GM10847 (cell line): ENCODE measurements around the gene TEX44.

Experiments used
- POLR2A ChIP-seq: IDR thresholded peaks from 2 replicates; pipeline ENCODE4 v1.6.1; 2011; ENCODE audit not compliant: insufficient read length; ENCODE audit errors: extremely low read depth

Gene TEX44

GRCh38 chr2:231597014-231597611 is 4.4 kb downstream of the TEX44 start:
- no peak for TF ChIP-seq POLR2A

DNA sequence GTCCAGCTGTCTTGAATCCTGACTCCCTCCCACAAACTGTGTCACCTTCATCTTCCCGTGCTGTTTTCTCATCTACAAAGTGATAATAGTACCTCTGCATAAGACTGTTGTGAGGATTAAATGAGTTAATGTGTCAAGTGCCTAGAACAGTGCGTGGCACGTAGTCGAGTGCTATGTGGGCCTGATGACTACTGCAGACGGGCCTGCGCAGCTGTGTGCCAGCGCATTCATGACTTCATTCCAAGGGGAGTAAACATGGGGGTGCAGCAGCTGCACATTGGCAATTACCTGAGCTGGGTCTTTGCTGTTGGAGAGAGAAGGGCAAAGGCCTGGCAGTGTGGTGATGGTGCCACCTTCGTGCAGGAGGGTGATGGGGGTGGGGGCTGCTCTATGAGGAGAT is 5.0 kb downstream of the TEX44 start:
- no peak for TF ChIP-seq POLR2A

DNA sequence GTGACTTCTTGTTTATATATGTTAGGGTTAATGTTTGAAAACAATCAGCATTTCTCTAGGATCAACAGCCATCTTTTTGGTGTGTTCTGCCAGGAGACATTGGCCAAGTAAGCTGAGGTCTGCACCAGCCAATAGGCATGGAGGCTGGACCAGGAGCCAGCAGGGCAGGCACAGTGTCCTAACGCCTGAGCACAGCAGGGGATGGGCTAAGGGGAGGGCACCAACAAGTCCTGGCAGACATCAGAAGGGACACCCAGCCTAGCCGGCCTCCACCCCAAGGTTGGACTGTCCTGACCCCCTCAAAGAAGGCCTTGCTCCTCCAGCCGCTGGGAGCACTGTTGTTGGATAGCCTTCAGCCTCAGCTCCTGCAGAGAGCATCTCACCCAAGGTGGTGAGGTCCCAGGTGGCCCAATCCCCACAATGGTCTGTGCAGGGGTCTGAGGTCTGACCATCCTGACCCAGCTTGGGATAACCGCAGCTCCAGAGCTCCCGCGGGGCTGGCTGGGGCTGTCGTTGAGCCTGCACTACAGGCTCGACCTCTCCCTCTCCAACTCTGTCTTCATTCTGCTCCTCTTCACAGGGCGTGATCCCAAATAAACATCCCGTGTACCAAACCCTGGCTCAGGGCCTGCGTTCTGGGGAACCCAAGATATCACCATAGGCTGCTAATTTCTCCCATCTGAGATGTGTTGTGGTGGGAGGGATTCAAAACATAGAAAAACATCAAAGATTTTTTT is 8.1 kb downstream of the TEX44 start:
- no peak for TF ChIP-seq POLR2A

DNA sequence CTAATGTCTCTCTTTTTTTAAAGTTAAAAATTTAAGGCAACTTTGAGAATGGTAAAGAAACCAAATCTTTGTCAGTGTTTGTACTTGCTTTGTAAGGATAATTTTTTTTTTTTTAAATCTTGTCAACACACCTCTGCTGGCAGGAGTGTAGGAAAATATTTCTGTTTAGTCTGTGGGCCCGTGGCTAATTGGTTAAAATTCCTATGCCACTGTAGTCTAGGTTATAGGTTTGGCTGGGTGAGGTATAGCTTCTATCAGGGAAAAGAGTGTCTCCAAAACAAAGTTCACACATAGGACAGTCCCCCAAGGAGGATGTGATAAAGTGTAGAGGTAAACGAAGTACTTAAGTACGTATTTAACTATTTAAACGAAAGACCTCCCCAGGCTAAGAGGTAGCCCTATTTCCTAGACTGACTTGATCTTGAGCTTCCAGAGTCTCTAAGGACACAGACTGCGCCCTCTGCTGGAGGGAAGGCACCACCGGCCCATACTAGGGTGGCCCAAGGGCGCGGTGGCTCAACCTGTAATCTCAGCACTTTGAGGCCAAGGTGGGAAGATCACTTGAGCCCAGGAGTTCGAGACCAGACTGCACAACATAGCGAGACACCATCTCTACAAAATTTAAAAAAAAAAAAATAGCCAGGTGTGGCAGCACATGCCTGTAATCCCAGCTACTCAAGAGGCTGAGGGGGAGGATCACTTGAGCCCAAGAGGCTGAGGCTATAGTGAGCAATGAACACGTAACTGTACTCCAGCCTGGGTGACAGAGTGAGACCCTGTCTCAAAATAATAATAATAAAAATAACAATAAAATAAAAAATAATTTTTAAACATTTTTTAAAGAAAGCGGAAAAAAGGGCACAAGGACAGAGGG is 8.9 kb downstream of the TEX44 start:
- no peak for TF ChIP-seq POLR2A

GRCh38 chr2:231602859-231603467 is 10.3 kb downstream of the TEX44 start:
- no peak for TF ChIP-seq POLR2A

DNA sequence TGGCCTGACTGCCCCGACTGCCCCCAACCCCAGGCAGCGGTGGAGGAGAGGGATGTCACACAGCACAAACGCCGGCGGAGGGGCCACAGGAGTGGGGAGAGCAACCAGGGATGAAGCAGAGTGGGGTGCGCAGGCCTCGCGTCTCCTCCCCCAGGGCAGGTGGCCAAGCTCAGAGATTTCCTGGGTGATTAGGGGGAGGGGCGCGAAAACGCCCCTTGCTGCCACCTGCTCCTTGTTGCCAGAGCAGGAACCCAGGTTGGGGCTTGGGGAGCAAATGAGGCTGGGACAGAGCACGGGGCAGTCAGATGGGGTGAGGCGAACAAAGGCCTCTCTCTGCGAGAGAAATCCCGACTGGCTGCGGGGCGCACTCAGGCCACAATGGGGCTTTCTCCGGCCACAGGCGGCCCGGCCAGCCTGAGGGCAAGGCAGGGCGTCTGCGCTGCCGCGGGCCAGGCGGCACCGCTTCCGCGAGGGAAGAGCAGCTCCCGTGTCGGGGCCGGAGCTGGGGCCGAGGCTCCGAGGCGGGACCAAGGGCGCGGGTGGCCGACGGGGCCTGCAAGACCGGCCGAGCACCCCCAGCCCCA is 11.5 kb downstream of the TEX44 start:
- TF ChIP-seq POLR2A = peak; percentile 20

DNA sequence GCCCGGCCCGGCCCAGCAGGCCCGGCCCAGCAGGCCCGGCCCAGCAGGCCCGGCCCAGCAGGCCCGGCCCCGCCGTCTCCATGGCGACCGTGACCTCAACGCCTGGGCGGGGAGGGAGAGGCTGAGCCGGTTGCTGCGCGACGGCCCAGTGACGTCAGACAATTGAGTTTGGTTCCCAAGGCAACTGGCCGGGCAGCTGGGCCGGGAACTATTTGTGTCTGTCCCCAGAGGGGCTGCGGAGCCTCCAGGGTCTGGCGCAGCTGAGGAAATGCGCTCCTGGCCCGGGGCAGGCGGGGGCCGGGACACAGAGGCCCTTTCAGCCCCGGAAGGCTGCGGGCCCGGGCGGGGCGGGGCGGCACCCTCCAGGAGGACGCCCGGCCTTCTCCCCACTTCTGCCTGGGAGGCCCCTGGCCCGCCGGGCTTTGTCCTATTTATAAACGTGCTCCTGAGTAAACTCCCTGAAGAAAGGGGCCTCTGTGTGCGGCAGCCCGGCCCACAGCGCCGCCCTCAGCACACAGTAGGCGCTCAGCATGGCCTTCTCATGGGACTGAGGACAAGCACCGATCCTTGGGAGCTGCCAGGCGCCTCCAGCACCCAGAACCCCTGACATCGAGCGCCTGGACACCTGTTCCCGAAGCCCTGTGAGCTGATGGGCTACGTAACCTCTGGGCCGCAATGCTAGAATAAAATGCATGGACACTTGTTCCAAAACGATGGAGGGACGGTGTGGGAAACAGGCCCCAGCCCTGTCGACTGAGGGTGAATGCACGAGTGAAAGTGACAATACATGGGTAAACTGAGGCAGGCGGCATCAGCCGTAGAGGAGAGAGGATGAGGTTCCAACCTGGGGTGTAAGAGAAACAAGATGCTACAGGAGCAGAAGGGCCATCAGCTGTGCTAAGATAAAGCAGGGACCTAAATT is 12.3 kb downstream of the TEX44 start:
- peak; percentile 10 for TF ChIP-seq POLR2A

DNA sequence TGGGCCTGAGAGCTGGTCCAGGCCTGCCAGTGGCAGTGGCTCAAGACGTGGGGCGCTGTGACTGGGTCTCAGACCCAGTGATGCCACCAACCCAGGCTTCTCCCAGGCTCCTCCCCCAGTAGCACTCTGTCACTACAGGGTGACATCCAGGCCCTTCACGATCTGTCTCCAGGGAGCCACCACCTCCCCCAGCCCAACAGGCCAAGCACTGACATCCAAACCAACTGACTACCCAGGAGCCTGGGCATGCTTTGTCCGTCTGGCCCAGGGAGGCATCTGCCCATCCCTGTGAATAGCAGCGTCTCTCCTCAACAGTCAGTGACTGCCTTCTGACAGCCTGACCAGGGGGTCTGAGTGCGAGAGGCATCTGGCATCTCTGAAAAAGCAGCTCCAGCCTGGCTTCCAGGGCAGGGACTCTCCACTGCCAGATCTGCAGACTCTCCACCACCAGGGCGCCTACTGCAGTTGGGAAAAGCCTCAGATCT is 13.0 kb downstream of the TEX44 start:
- no peak for TF ChIP-seq POLR2A

DNA sequence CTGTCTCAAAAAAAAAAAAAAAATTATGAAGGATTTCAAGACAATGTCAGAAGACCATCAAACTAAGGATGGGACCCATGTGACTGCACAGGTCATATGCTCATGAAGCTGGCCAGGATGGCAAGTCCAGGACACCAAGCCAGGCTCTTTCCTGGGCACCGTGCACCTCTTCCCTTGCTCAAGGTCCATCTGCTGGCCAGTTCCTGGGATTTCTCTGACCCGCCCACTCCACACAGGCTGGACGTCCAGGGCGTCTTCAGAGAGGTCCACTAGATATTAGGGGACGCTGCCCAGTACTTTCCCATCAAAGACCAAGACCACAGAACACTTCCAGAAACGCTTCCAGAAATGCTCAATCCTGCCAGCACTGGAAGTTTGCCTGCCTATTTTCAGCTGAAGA is 14.3 kb downstream of the TEX44 start:
- no peak for TF ChIP-seq POLR2A

GRCh38 chr2:231611273-231612108 is 18.8 kb downstream of the TEX44 start:
- no peak for TF ChIP-seq POLR2A

DNA sequence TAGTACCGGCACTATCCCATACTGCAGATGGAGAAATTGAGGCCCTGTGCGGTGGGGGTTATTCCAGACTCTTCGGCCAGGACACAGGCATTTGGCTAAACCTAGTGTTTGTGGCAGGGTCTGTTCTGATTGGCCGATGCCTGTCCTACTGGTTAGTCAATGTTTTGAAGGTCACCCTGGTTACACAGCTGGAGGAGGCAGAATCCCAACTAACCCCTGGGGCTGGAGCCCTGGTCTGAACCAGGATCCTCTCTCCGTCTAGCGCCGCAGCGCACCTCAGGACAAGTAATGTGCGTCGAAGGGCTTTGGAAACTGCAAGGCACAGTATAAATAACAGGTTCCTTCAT is 19.4 kb downstream of the TEX44 start:
- TF ChIP-seq POLR2A = no peak

DNA sequence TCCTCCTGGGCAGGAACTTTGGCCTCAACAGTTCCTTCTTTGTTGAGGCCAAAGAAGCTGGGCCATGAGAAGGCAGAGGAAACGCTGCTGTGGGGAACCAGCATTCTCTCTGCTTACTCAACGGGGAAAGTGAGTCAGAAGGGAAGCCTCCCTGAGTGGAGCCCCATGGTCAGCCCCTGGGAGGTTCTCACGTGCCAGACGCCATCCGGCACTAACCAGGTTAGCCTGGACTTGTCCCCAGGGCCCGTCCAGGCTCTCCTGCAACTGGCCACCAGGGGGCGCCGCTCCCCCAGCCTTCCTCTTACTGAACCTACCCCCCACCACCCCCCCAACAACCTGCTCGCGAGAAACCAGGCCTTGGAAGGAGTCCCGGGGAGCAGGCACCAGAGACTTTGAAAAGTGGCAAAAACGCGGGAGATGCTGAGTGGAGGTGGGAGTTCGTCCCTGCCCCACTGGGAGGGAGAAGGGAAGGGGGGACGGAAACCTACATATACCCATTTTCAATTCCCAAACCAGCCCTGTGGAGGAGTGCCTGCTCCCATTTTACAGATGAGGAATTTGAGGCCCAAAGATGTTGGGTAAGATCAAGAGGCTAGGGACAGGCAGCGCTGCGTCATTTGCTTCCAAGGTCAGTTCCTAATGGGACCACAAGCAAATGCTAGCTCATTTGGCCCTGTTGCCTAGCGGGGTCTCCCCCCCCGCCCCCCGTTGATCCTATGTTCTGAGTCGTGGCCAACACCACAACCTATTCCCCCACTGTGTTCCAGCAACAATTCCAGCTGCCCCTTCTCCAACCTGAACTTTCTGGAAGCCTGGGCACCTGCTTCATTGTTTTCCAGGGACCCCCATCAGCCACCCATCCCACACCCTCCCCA is 20.0 kb downstream of the TEX44 start:
- TF ChIP-seq POLR2A = no peak
